HFFc6 (cell line): ENCODE data around the gene SLC16A3. TPM values are rescaled to one million over a fixed set of nuclear protein-coding genes. Genes with fewer than 3 reads are reported as not detected.
"Not testable (repeated sequence)": the region's sequence is repeated elsewhere in the genome, so short reads cannot be mapped to it uniquely, and the experiment has no call there.

Experiments used
- DNase-seq: peaks from one replicate; pipeline ENCODE4 v3.0.0-alpha.2; 2018
- H3K27ac Mint-ChIP-seq: 2 replicates; pipeline ENCODE4 v1.8.0; 2020; ENCODE audit warnings: mild to moderate bottlenecking, mixed read lengths
- H3K27me3 Mint-ChIP-seq: 2 replicates; pipeline ENCODE4 v1.8.0; 2021; ENCODE audit warnings: mild to moderate bottlenecking, moderate library complexity, mixed read lengths; ENCODE audit not compliant: insufficient read depth
- H3K36me3 Mint-ChIP-seq: 2 replicates; pipeline ENCODE4 v1.8.0; 2021; ENCODE audit warnings: low read depth, mixed read lengths
- H3K4me1 Mint-ChIP-seq: 2 replicates; pipeline ENCODE4 v1.8.0; 2020; ENCODE audit warnings: low read depth, mixed read lengths
- H3K4me3 Mint-ChIP-seq: 2 replicates; pipeline ENCODE4 v1.8.0; 2020; ENCODE audit warnings: mild to moderate bottlenecking, moderate library complexity, mixed read lengths
- H3K9me3 Mint-ChIP-seq: 2 replicates; pipeline ENCODE4 v1.8.0; 2020; ENCODE audit warnings: mild to moderate bottlenecking, mixed read lengths
- CTCF ChIP-seq: fragments of 200-600 bp; sonication (generic); IDR thresholded peaks from 2 replicates; pipeline ENCODE4 v1.5.0; 2021; ENCODE audit warnings: antibody characterized with exemption, mild to moderate bottlenecking
- total RNA-seq, 6 experiments: library from RNA; stranded (reverse); fragmentation: NEBNext Ultra II Directional; extraction: Animal tissue kit (Norgen Biotek cat#: 25700); gene quantifications; 2 replicates in 1 of 6; 3 replicates in 5 of 6; pipeline ENCODE4 v1.2.3, GENCODE V29; 2021

The SLC16A3 gene
- total RNA-seq, 6 experiments from 2014 or later = 475 to 624 (median 523) TPM

GRCh38 chr17:82201498-82201910, 27.3 kb upstream of the SLC16A3 start:
- H3K4me1 Mint-ChIP-seq = peaks cover 24% of the 10 kb centered on the region

GRCh38 chr17:82202981-82203380, 25.9 kb upstream of the SLC16A3 start:
- DNase-seq = no peak
- TF ChIP-seq CTCF = no peak
- no peaks in the 10 kb centered on the region; the same call in 1 of the 2 replicates for H3K27me3 Mint-ChIP-seq
- no peak overlapping the region for H3K4me3 Mint-ChIP-seq
- peaks cover 6% of the 10 kb centered on the region for H3K36me3 Mint-ChIP-seq
- H3K27ac Mint-ChIP-seq = no peak overlapping the region
- H3K9me3 Mint-ChIP-seq = no peaks in the 10 kb centered on the region
- H3K4me1 Mint-ChIP-seq = peaks cover 27% of the 10 kb centered on the region

More at GRCh38 chr17:82201498-82201910, 27.3 kb upstream of the SLC16A3 start:
- Mint-ChIP-seq H3K27ac (no peak overlapping the region), H3K9me3 (no peaks in the 10 kb centered on the region), H3K27me3 (no peaks in the 10 kb centered on the region; the same call in 1 of the 2 replicates), H3K36me3 (peaks cover 2% of the 10 kb centered on the region; the same call in 1 of the 2 replicates), H3K4me3 (no peak overlapping the region)
- TF ChIP-seq CTCF = no peak
- DNase-seq = no peak

GRCh38 chr17:82203920-82204319, 24.9 kb upstream of the SLC16A3 start:
- TF ChIP-seq CTCF = no peak
- Mint-ChIP-seq H3K4me3 (no peak overlapping the region), H3K36me3 (peaks cover 6% of the 10 kb centered on the region), H3K27me3 (no peaks in the 10 kb centered on the region; the same call in 1 of the 2 replicates), H3K27ac (no peak overlapping the region), H3K9me3 (no peaks in the 10 kb centered on the region), H3K4me1 (peaks cover 27% of the 10 kb centered on the region)
- no peak for DNase-seq

GRCh38 chr17:82204831-82205719, 23.8 kb upstream of the SLC16A3 start:
- Mint-ChIP-seq H3K4me3 (peak overlapping the region; percentile 60), H3K9me3 (no peaks in the 10 kb centered on the region), H3K4me1 (peaks cover 27% of the 10 kb centered on the region), H3K27me3 (no peaks in the 10 kb centered on the region; the same call in 1 of the 2 replicates), H3K36me3 (peaks cover 6% of the 10 kb centered on the region), H3K27ac (peak overlapping the region; percentile 86)
- TF ChIP-seq CTCF = no peak
- DNase-seq = peak; percentile 84

- Mint-ChIP-seq H3K9me3 (no peaks in the 10 kb centered on the region), H3K4me3 (peak overlapping the region; percentile 60), H3K27me3 (no peaks in the 10 kb centered on the region; the same call in 1 of the 2 replicates), H3K36me3 (peaks cover 6% of the 10 kb centered on the region), H3K4me1 (peaks cover 27% of the 10 kb centered on the region), H3K27ac (peak overlapping the region; percentile 86)
- peak; percentile 88 for DNase-seq
- TF ChIP-seq CTCF = peak; percentile 94
Observed at GRCh38 chr17:82205720-82206508, 22.9 kb upstream of the SLC16A3 start.

GRCh38 chr17:82210655-82211054, 18.2 kb upstream of the SLC16A3 start:
- H3K4me3 Mint-ChIP-seq, DNase-seq, H3K36me3 Mint-ChIP-seq, H3K27me3 Mint-ChIP-seq, H3K9me3 Mint-ChIP-seq, H3K27ac Mint-ChIP-seq: not testable (repeated sequence)
- H3K4me1 Mint-ChIP-seq = peaks cover 38% of the 10 kb centered on the region
